GM12872 (cell line): ENCODE measurements around the gene SLC25A41.

Experiments
- CTCF ChIP-seq: IDR thresholded peaks from 3 replicates; pipeline ENCODE4 v1.5.1; 2011; ENCODE audit warnings: low read depth, mild to moderate bottlenecking, low read length, moderate library complexity; ENCODE audit not compliant: insufficient read depth

The SLC25A41 gene

GRCh38 chr19:6476896-6477431, 43.4 kb upstream of the SLC25A41 start:
- TF ChIP-seq CTCF = no peak

GRCh38 chr19:6476155-6476895, 42.8 kb upstream of the SLC25A41 start:
- no peak for TF ChIP-seq CTCF

- no peak for TF ChIP-seq CTCF
Observed at GRCh38 chr19:6475321-6476108, 42.0 kb upstream of the SLC25A41 start.

- no peak for TF ChIP-seq CTCF
Observed at GRCh38 chr19:6473647-6474046, 40.1 kb upstream of the SLC25A41 start.

GRCh38 chr19:6472713-6473112, 39.1 kb upstream of the SLC25A41 start:
- no peak for TF ChIP-seq CTCF

- TF ChIP-seq CTCF = no peak
Observed at GRCh38 chr19:6471076-6471475, 37.5 kb upstream of the SLC25A41 start.

GRCh38 chr19:6470173-6470572, 36.6 kb upstream of the SLC25A41 start:
- no peak for TF ChIP-seq CTCF
